Measurements from ENCODE around the gene IL17C.

The IL17C gene

GRCh38 chr16:88629835-88630234 lies 8.5 kb upstream of the IL17C start:
- DNase-seq, result no peak

DNA sequence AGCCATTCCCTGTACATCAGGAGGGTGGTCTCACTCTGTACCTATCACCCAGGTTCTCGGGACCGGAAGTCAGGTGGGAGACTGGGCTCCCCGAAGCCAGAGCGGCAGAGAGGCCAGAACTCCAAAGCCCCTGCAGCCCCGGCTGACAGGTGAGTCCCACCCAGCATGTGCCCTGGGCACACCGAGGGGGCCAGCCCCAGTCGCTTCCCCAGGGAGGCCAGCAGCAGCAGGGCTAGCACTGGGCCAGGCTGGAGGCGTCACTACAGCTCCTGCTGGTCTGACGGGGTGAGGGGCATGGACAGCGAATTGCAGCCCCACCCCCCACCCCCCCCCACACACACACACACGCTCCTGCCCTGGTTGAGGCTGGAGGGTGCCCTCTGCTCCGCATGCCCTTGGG lies 7.9 kb upstream of the IL17C start:
- DNase-seq, result no peak

GRCh38 chr16:88630941-88631340 lies 7.4 kb upstream of the IL17C start:
- DNase-seq, result no peak

DNA sequence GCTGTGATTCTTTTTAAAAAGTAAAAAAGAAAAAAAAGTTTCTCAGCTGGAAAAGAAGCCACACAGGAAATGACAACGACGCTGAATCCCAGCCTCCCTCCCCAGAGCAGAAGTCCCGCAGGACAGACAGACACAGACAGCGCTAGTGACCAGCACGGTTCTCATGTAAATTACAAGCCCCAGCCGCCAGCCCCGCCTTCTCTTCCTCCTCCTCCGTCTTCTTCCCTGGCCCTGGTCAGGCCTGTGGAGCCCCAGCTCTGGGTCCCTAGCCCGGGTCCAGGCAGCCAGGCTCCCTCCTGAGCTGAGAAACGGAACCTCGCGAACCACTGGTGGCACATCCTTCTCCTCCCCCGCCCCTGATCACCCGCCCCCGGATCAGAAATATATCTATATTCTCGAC lies 7.0 kb upstream of the IL17C start:
- DNase-seq, result no peak

- no peak for DNase-seq
Observed at GRCh38 chr16:88631920-88632586, 6.3 kb upstream of the IL17C start.

DNA sequence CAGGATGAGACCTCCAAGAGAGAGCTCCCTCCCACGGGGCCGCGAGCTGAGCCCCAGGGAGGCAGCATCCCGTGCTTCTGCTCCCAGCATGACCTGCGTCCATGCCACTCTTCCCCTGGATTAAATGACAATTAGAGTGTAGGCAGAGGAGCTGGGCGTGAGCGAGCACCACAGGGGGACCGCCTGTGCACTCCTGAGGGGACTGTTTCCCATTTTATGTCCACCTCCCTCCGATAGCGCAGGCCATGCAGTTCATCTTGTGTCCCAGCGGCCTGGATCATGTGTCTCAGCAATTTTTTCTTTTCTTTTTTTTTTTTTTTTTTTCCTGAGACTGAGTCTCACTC lies 5.8 kb upstream of the IL17C start:
- DNase-seq, result no peak

DNA sequence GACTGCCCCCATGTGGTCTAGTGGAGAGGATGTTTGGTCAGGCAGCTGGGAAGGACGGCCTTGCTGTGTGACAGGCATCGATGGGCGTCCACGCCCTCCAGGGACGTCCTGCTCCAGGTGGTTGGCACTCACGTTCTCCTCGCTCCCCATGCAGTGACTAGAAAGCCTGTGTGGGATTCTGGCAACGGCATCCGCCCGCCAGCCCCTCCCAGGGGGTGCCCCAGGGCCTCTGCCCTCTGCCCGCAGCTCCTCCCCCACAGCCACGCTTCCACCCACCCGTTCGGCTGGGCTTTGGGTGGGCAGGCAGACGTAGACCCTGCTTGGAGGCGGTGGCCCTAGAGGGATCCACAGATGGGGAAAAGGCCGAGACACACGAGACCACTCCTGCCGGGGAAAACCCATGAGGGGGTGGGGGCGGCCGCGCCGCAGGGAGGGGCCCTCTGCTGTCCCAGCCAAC lies 4.7 kb upstream of the IL17C start:
- peak; percentile 68 for DNase-seq

DNA sequence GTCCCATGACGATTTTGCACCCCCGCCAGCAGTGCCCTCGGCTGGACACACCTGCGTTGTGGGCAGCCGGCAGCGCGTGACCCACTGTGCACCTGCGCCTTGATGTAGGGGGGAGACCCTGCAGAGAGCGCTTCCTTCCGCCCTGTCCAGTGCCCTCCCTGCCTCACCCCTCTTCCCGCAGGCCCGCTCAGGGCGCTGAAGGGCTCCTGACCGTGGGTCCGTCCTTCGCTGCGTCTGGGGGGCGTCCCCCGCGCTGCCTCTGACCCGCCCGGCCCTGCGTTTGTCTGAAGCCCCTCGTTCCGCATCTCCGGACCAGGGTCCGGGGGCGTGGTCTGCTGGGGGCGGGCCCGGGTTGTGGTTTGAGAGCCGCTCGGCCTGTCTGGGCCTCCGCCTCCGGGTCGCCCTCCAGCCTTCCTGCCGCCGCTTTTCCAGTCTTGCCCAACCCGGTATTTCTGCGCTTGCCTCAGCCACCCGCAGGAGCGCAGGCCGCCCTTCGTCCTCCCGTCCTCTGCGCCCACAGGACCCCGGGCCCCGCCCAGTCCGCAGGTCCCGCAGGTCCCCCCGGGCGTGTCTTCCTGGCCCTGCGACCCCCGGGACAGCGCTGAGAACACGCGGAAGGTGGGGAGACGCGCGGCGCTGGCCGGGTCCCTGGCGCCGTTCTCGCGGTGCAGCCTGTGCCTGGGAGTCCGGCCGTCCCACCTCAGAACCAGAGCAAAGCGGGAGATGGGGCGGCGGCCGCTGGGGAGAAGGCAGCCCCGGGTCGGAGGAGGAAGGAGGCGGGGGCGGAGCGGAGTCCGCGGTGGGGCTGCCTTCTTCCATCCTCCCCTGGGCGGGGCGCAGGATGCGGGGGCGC lies 4.0 kb upstream of the IL17C start:
- peak; percentile 63 for DNase-seq

DNA sequence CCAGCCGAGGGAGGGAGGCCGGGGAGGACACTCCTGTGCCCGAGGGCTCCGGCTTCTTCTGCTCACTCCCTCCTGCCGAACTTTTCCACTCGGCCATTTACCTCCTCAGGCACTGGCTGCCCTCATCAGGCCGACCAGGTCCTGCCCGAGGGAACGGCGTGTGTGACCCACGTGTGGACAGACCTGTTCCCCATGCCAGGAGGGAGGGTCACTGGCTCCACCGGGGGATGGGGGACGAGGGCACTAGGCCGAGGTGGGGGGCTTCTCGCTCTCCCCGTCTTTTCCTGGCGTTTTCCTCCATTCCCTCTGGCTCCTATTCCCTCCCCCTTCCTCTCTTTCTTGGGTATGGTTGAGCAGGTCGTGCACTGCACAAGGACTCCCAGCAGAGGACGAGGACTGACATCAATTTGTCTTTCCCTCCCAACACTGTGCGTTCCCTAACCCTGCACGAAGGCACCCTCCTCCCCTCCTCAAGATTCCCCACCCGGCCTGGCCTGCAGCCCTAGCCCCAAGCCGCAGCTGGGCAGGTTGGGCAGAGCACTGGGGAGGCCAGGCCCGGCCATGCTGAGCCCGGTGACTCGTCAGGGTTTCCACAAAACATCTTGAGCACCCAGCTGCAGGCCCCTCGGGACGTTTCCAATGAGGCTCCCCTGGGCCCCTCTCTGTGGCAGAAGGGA lies 3.2 kb upstream of the IL17C start:
- DNase-seq, result no peak

- DNase-seq, result no peak
Observed at GRCh38 chr16:88635671-88636319, 2.6 kb upstream of the IL17C start.

DNA sequence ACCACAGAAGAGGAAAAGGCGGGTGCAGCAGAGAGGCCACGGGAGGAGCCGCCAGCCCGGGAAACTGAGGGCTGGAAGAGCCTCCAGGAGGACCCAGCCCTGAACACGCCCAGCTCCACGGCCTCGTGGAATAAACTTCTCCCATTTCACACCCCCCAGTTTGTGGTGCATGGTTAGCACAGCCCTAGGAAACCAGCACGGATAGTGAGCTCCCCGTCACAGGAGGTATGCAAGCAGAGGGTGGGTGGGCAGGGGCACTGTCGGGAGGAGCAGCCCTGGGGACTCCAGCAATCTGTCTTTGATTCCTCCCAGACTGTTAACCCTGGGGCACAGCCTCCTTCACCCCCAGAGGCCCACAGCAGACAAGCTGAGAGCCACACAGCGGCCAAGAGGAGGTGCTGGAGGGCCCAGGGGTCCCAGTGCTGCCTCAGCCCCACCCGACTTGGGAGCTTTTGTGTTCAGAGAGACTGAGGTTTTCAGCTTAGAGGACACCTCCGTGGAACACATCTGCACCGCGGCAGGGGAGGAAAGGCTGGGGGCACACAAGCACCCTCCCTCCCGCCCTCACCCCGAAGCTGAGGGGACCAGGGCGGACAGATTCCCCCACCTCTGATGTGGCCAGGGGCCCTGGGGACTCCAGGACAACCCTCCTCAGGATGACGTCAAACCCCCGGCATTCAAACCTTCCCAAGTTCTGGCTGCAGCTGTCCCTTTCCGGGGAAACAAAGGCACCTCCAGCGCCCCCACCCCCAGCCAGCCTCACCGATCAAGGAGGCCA lies 1.7 kb upstream of the IL17C start:
- DNase-seq, result no peak

DNA sequence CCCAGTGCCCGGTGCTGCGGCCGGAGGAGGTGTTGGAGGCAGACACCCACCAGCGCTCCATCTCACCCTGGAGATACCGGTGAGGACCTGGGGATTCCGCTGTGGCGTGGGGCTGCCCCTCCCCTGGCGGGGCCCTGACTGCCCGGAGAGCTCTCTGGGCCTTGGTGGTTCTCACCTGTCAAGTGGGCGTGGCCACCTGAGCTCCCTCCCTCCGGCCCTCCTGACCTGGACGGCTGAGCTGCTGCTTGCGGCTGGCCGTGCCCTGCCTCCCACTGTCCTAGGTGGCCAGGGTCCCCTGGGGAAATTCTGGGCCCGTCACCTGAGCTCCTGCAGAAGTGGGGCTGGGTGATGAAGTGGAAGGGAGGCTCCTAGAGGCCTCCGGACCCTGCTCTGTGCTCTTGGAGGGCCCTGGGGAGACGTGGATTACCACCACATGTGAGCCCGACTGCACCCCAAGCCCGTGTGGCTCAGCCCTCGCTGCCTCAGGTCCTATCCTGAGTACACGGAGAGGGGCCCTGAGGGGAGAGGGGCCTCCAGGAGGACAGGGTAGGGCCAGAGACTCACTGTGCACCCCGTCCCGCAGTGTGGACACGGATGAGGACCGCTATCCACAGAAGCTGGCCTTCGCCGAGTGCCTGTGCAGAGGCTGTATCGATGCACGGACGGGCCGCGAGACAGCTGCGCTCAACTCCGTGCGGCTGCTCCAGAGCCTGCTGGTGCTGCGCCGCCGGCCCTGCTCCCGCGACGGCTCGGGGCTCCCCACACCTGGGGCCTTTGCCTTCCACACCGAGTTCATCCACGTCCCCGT lies 1.1 kb downstream of the IL17C start:
- no peak for DNase-seq

DNA sequence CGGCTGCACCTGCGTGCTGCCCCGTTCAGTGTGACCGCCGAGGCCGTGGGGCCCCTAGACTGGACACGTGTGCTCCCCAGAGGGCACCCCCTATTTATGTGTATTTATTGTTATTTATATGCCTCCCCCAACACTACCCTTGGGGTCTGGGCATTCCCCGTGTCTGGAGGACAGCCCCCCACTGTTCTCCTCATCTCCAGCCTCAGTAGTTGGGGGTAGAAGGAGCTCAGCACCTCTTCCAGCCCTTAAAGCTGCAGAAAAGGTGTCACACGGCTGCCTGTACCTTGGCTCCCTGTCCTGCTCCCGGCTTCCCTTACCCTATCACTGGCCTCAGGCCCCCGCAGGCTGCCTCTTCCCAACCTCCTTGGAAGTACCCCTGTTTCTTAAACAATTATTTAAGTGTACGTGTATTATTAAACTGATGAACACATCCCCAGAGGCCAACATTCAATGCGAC lies 1.7 kb downstream of the IL17C start:
- DNase-seq, result no peak

DNA sequence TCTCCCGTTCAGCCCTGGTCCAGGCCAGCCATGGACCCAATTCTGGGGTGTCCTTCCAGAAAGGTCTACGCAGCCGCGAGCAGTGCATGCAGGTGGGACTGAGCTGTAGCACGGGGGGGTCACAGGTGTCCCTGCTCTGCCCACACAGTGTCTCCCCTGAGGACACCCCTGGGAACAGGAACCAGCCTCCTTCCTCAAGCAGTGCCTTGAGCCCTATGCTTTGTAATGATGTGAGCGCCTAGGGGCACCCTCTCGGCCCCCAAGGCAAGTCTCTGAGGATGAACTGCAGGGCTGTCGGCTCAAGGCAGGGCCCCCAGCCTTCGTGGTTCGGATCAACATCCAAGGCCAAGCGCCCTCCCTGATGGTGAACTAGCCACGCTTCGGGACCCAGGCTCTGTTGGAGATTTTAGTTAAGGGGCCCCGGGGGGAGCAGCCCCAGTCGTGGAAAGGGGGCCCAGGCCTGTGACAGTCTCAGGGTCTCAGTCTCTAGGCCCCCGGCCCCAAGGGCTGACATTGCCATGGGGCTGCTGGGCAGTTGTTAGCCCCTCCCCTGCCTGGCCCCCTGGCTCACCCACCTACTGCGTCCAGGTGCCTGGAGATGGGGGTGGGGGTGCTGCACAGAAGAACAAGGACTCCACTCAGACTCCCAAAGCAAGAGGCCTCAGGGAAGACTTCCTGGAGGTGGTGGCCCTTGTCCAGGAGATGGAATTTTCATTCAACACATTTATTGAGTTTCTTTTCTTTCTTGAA lies 2.3 kb downstream of the IL17C start:
- no peak for DNase-seq

DNA sequence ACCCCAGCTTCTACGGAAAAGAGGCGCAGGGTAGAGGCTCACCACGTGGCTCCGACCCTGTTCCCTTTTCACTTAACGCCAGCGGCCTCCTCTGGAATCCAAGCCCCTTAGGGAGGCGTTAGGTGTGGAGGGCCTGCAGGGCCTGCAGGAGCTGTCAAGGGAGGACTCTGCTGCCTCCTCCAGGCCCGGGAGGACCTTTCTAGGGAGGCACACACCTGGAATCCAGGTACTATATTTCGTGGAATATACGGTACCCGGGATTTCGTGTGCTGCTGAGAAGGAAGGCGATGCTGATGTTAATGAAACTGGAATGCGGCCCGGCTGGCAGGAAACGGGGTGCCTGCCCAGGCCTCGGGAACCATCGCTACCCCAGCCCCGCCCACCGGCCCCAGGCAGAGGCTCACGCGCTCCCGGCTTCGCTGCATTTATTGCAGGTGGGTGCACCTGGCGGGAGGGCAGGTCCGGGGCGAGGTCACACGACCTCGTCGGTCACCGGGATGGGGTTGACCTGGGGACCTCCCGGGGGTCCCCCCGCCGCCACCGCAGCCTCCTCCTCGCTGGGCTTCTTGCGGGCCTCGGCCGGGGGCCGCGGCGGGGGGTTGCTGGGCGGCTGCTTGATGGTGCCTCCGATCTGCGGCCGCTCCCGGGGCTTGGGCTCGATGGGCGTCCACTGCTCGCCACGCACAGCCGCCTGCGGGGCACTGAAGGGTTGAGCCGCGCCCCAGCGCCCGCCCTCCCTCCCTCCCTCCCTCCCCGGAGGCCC lies 4.7 kb downstream of the IL17C start:
- DNase-seq, result no peak

- DNase-seq, result no peak
Observed at GRCh38 chr16:88643644-88643932, 5.2 kb downstream of the IL17C start.

- DNase-seq, result no peak
Observed at GRCh38 chr16:88645455-88645854, 7.1 kb downstream of the IL17C start.

- no peak for DNase-seq
Observed at GRCh38 chr16:88645941-88646340, 7.6 kb downstream of the IL17C start.

GRCh38 chr16:88646345-88647034 lies 8.1 kb downstream of the IL17C start:
- no peak for DNase-seq
